Breast epithelium (tissue), 3 donors: ENCODE measurements around the gene FRMD4A.

Experiments used
- CTCF ChIP-seq, 3 donors: fragments of 450-650 bp; IDR thresholded peaks; one replicate each; pipeline ENCODE4 v1.5.1; 2016 to 2017; ENCODE audit warnings: antibody characterized with exemption in 3 of 3, mild to moderate bottlenecking in 3 of 3, moderate library complexity in 3 of 3
- POLR2A ChIP-seq: fragments of 450-650 bp; IDR thresholded peaks from one replicate; pipeline ENCODE4 v1.6.1; 2016; ENCODE audit warnings: antibody characterized with exemption, mild to moderate bottlenecking, moderate library complexity
- POLR2AphosphoS5 ChIP-seq, 3 donors: sonication (generic); formaldehyde crosslinking; IDR thresholded peaks; one replicate each; pipeline ENCODE4 v1.6.1; 2017; ENCODE audit warnings: antibody characterized with exemption in 3 of 3

DNA sequence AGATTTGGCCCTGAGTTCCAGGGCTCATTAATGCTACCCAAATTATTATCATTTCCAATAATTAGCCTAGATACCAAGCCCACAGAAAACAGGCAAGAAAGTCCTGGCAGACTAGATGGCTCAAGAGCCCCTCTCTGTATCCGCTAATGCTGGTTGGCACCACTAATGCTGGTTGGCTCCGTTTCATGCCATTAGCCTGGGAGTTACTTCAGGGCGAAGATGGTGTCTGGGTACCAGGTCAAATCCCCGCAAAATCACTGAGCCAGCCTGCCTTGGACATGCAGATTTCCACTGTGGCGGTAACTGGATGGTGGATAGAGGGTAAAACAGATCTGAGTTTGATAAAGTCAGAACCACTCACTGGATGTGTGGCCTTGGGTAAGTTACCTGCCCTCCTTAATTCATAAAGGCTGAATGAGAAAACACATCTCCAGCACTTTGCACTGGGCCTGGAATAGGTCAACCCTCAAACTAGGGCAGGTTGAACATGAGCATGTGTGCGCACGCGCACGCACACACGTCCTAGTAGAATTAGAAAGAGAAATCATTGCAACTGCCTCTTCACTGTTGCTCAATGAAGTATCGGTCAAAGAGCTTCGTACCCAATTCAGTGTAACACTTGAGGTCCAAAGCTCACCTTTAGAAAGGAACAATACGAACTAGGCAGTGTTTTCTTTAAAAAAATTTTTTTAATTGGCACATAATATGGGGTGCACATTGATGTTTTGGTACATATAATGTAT is 652.5 kb downstream of the FRMD4A start:
- TF ChIP-seq POLR2AphosphoS5 (IDR thresholded peaks at IDR 0.05) (no peak), CTCF (IDR thresholded peaks at IDR 0.05) (no peak), POLR2A (no peak)
